Thoracic aorta (tissue), 2 donors: Measurements from ENCODE around the gene ATF7IP2. TPM values are rescaled to one million over a fixed set of nuclear protein-coding genes. Genes with fewer than 3 reads are reported as not detected.
A peak's percentile ranks its signal among the peaks of the same experiment; 100 is the strongest.

Source experiments
- ATAC-seq: fragments of 150-250 bp; one replicate; pipeline ENCODE4 v1.8.0; 2017; ENCODE audit warnings: low read depth; ENCODE audit not compliant: insufficient number of reproducible peaks, low FRiP score
- DNase-seq: peaks from one replicate; pipeline ENCODE4 v3.0.0-alpha.2; 2020; ENCODE audit warnings: low spot score
- H3K27ac ChIP-seq, 2 donors: fragments of 200-600 bp; sonication (generic); 1 replicate in 1 of 2; 2 replicates in 1 of 2; pipeline ENCODE4 v1.5.1; 2016; ENCODE audit warnings: mild to moderate bottlenecking in 2 of 2, moderate library complexity in 2 of 2
- H3K27me3 ChIP-seq: fragments of 200-600 bp; sonication (generic); replicated peaks from 2 replicates; pipeline ENCODE4 v1.6.0; 2016; ENCODE audit warnings: mild to moderate bottlenecking; ENCODE audit not compliant: insufficient read depth
- H3K36me3 ChIP-seq: fragments of 200-600 bp; sonication (generic); one replicate; pipeline ENCODE4 v1.5.1; 2016
- H3K4me1 ChIP-seq, 2 donors: fragments of 200-600 bp; sonication (generic); 1 replicate in 1 of 2; 2 replicates in 1 of 2; pipeline versions ENCODE4 v1.5.1 to v1.6.0; 2016; ENCODE audit warnings: low read depth in 2 of 2, mild to moderate bottlenecking in 1 of 2; ENCODE audit not compliant: control insufficient read depth in 1 of 2
- H3K4me3 ChIP-seq: fragments of 200-600 bp; sonication (generic); 2 replicates; pipeline ENCODE4 v1.5.1; 2016; ENCODE audit warnings: mild to moderate bottlenecking
- H3K9me3 ChIP-seq: fragments of 200-600 bp; sonication (generic); 2 replicates; pipeline ENCODE4 v1.5.1; 2016
- CTCF ChIP-seq: fragments of 200-600 bp; sonication (generic); IDR thresholded peaks from one replicate; pipeline ENCODE4 v1.5.1; 2019; ENCODE audit warnings: antibody characterized with exemption
- total RNA-seq, 2 donors: library from RNA; depleted of rRNA; stranded (reverse); fragments of >200 nt; gene quantifications; one replicate each; pipeline versions ENCODE4 v1.1.0 to v1.2.3, GENCODE V29; 2016

The ATF7IP2 gene
- total RNA-seq, 2 donors from 2014 or later = 7.2 to 15.8 TPM

GRCh38 chr16:10387188-10387617 is 1.3 kb downstream of the ATF7IP2 start:
- Histone ChIP-seq H3K27ac (no peak overlapping the region), H3K4me3 (peak overlapping the region; percentile 79), H3K9me3 (no peaks in the 10 kb centered on the region), H3K4me1 (peaks cover 0 to 12% of the 10 kb centered on the region in 2 donors), H3K36me3 (no peaks in the 10 kb centered on the region), H3K27me3 (no peaks in the 10 kb centered on the region)
- no peak for DNase-seq
- no peak for TF ChIP-seq CTCF
- no peak for ATAC-seq

- TF ChIP-seq CTCF = no peak
These were observed 3.1 kb downstream of the ATF7IP2 start for GRCh38 chr16:10388988-10389387.

GRCh38 chr16:10390330-10390729 is 4.5 kb downstream of the ATF7IP2 start:
- Histone ChIP-seq H3K27ac (no peak overlapping the region), H3K36me3 (no peaks in the 10 kb centered on the region), H3K9me3 (no peaks in the 10 kb centered on the region), H3K27me3 (no peaks in the 10 kb centered on the region), H3K4me3 (no peak overlapping the region), H3K4me1 (peaks cover 0 to 12% of the 10 kb centered on the region in 2 donors)
- ATAC-seq (no peak), DNase-seq (no peak)
- TF ChIP-seq CTCF = no peak

More at GRCh38 chr16:10388988-10389387, 3.1 kb downstream of the ATF7IP2 start:
- H3K4me1 ChIP-seq = peaks cover 0 to 12% of the 10 kb centered on the region in 2 donors
- DNase-seq (no peak), ATAC-seq (no peak)
- no peaks in the 10 kb centered on the region for H3K36me3 ChIP-seq
- H3K27me3 ChIP-seq = no peaks in the 10 kb centered on the region
- H3K27ac ChIP-seq = no peak overlapping the region
- no peaks in the 10 kb centered on the region for H3K9me3 ChIP-seq
- H3K4me3 ChIP-seq = no peak overlapping the region

GRCh38 chr16:10390867-10391266 is 5.0 kb downstream of the ATF7IP2 start:
- Histone ChIP-seq H3K27me3 (no peaks in the 10 kb centered on the region), H3K36me3 (no peaks in the 10 kb centered on the region), H3K27ac (no peak overlapping the region), H3K4me1 (peaks cover 0 to 12% of the 10 kb centered on the region in 2 donors), H3K9me3 (no peaks in the 10 kb centered on the region), H3K4me3 (no peak overlapping the region)
- DNase-seq (no peak), ATAC-seq (no peak)
- no peak for TF ChIP-seq CTCF

GRCh38 chr16:10391339-10391738 is 5.5 kb downstream of the ATF7IP2 start:
- no peak for DNase-seq
- Histone ChIP-seq H3K4me3 (no peak overlapping the region), H3K27me3 (no peaks in the 10 kb centered on the region), H3K9me3 (no peaks in the 10 kb centered on the region), H3K36me3 (no peaks in the 10 kb centered on the region), H3K27ac (no peak overlapping the region), H3K4me1 (peaks cover 0 to 12% of the 10 kb centered on the region in 2 donors)
- ATAC-seq = no peak
- TF ChIP-seq CTCF = no peak
